Activated naive CD4-positive, alpha-beta T cell treated with Interleukin-2 at 50 U/mL for 16 hours (primary cell): Measurements from ENCODE around the gene CACNA1A.
A peak's percentile ranks its signal among the peaks of the same experiment; 100 is the strongest.
"Not testable (repeated sequence)": the region's sequence is repeated elsewhere in the genome, so short reads cannot be mapped to it uniquely, and the experiment has no call there.

Experiments used
- DNase-seq: peaks from one replicate; pipeline ENCODE4 v3.0.0-alpha.2; 2020

Gene CACNA1A

DNA sequence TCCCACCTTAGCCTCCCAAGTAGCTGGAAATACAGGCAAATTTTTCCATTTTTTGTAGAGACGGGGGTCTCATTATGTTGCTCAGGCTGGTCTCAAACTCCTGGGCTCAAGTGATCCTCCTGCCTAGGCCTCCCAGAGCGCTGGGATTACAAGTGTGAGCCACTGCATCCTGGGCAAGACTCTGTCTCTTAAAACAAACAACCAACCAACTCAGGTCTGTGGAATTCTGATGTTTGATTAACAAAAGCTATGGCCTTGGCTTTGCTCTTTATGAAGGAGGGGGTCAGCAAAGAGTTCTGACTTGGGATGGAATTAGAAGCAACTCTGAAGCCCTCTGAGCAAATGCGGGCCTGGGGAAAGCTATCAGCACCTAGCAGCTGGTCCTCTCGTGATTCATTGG, 238.4 kb downstream of the CACNA1A start:
- DNase-seq: no peak

DNA sequence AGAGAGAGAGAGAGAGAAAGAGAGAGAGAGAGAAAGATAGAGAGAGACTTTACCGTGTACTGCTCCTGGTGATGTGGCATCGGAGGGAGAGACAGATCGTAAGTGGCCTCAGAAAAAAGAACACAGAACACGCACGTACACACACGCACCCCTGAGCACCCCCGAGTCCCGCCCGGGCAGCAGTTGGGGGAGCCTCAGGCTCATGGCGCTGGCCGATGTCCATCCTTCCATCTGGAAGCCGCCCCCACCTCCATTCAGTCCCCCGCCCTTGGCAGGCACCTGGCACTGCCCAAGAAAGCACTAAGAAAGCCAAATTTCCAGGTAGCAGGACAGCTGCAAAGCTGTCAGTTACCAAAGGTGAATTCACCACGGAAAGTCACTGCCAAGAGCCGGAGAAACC, 239.1 kb downstream of the CACNA1A start:
- DNase-seq: no peak

DNA sequence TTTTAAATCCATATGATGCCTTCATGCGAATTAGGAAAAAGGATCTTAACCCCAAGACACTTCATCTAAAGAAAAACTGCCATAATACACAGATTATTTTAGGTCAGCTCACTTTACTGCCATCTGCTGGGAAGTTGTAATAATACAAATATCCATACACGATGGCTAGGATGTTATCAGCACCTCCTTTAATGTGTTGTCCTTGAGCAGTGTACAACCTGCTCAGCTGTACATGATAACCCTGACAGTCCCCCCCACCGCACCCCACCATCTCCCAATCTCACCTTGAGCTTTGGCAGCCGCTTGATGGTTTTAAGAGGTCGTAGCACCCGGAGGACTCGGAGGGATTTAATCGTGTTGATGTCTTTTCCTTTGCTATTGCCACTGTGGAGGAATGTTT, 243.8 kb downstream of the CACNA1A start:
- DNase-seq: no peak

DNA sequence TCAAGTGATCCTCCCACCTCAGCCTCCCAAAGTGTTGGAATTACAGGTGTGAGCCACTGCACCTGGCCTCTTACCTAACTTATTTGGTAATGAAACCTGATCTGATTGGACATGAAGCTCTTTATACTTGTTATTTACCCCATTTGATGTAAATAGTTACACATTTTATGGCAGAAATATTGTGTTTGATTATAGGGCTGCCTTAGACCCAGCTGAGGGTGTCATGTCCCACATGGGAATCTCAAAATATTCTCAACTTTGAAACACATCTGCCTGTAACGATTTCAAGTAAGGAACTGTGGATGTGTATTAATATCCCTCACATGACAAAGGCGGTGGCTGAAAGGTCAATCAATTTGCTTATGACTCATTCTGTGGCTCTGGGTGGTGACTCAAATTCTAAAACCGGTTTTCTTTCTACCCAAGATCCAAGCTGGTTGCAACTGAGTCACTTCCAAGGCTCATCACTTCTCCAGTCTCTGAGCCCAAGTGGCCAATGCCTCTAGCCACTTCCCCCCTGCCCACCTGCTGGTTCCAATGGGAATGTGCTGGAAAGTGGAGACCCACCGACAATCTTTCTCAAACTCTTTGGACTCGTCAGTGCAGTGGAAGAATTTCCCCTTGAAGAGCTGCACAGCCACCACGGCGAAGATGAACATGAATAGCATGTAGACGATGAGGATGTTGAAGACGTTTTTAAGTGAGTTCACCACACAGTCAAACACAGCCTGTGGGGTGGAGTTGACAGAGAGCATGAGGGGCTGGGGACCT, 245.2 kb downstream of the CACNA1A start:
- peak; percentile 20 for DNase-seq

DNA sequence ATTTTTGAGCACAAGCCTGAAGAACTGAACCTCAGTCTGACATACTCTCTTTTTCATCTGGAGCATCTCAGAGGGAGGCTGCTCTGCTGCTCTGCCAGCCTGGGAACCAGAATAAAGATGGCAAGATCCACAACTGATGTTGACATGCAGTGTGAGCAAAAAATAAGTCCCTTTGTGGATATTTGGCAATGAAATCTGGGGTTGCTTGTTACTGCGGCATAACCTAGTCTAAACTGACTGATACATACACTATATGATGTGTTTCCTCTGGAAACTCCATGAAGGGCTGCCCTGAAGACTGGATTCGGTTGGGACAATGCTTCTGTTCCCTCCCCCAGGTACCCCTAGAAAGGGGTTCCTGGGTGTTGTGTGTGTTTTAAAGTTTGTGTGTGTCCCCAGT, 249.4 kb downstream of the CACNA1A start:
- no peak for DNase-seq

DNA sequence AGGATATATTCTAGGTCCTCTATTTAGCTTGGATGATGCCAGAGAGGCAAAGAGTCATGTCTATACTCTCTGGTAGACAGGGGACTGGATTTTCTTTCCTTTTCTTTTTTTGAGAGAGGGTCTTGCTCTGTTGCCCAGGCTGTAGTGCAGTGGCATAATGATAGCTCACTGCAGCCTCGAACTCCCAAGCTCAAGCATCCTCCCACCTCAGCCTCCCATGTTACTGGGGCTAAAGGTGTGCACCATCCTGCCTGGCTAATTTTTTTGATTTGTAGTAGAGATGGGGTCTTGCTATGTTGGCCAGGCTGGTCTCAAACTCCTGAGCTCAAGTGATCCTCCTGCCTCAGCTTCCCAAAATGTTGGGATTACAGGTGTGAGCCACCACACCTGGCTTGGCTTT, 249.9 kb downstream of the CACNA1A start:
- not testable (repeated sequence) for DNase-seq

DNA sequence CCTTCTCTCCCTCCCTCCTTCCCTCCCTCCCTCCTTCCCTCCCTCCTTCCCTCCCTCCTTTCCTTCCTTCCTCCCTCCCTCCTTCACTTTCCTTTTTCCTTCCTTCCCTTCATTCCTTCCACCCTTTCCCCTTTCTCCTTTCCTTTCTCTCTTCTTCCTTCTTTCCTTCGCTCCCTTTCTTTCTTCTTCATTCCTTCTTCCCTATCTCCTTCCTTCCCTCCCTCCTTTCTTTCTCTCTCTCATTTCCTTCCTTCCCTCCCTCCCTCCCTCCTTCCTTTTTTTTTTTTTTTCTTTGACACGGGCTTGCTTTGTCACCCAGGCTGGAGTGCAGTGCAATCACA, 250.6 kb downstream of the CACNA1A start:
- DNase-seq: no peak

DNA sequence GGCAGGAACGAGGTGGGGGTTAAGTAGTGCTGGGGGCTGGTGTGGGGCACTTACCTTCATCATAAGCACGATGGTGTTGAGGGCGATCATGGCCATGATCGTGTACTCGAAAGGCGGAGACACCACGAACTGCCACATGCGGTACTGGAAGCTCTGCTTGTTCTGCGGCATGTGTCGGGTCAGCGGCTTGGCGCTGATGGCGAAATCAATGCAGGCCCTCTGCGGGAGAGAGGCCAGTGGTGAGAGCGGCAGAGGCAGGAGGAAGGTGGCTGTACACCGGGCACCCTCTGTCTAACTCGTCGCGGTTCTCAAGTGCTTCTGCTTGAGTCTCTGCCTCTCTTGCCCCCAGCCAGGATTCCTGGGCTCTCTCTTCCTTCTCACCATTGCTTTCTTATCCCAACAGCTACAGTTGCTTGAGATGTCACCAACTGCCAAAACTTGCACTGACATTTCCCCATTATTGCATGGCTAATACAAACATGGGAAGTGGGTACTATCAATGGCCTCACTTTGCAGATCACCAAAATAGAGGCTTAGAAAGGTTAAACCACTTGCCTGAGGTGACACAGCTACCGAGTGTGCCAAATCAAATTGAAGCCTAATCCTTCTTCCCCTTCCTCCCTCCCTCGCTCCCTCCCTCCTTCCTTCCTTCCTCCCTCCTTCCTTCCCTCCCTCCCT, 251.1 kb downstream of the CACNA1A start:
- no peak for DNase-seq

DNA sequence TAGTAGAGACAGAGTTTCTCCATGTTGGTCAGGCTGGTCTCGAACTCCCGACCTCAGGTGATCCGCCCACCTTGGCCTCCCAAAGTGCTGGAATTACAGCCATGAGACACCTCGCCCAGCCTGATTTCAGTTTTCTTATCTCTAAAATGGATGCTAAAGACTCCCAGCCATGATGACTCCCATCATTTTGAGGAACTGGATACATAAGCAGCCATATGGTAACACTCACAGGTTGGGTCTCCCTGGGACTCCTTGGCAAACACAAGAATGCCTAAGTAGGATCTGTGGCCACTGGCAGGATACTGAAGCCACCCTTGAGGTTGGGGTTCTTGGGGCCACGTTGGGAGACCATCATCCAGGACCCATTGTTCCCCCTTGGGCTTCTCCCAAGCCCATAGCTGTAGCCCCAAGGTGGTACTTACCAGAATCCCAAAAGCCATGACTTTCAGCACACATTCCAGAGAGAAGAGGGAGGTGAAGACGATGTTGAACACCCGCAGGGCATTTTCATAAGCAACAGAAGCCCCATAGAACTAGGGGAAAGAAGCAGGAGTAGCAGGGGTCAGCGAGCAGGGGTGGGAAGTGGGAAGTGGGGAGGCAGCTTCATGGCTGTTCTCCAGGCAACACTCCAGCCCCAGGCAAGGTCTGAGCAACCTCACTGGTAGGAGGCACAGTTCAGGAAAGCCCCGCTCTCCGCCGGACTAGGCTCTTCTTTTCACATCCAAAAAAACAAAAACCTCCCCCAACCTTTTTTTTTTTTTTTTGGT, 253.5 kb downstream of the CACNA1A start:
- DNase-seq: no peak

DNA sequence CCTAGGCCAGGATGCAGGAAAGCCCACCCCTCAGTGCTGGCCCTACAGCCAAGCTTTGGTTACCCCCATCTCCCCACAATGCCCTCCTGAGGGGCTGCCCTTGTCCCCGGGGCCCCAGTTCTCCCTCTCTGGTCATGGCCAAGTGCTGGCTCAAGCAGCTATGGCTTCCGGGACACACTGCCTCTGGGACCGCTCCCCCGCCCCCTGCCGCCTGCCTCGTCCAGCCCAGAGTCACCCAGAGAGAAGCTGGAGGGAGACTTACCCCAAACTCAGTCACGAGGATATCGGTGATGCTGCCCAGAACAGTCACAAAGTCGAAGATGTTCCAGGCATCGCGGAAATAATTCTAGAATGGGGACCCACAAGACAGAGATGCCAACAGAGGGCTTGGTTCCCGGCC, 261.4 kb downstream of the CACNA1A start:
- DNase-seq: no peak

DNA sequence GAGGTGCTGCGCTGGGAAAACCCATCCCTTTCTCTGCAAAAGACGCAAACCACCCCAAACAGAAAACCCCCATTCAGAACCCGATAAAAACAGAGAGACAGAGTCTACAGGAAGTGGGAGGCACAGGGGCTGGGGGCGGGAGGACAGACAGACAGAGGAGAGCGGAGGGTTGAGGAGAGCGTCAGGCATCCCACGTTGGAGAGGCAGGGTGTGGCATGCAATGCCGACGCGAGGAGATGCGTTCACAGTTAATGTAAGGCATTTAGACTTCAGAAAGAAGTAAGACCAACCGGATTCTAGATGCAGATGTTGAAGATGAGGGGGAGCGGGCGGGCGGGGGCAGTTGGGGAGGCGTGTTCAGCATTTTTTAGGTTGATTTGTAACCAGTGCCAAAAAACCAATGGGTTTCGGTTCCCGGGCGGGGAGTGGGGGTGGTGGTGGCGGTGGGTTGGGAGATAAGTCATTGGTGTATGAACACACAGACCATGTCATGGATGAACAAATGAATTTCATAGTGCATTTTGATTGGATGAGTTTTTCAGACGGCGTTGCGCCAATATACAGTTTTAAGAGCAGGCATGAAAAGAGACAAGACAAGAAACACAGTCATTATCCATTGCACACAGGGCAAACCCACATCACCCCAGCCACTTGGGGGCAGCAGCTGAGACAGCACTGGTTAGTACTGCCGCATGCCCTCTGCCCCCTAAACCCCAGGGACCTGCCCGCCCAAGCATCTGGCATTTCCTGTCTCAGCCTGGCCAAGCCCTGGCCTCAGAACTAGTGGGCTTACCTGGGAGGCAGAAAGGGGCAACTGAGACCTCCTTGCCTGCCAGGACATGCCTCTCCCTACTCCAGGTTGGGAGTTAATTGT, 264.8 kb downstream of the CACNA1A start:
- peak; percentile 56 for DNase-seq

DNA sequence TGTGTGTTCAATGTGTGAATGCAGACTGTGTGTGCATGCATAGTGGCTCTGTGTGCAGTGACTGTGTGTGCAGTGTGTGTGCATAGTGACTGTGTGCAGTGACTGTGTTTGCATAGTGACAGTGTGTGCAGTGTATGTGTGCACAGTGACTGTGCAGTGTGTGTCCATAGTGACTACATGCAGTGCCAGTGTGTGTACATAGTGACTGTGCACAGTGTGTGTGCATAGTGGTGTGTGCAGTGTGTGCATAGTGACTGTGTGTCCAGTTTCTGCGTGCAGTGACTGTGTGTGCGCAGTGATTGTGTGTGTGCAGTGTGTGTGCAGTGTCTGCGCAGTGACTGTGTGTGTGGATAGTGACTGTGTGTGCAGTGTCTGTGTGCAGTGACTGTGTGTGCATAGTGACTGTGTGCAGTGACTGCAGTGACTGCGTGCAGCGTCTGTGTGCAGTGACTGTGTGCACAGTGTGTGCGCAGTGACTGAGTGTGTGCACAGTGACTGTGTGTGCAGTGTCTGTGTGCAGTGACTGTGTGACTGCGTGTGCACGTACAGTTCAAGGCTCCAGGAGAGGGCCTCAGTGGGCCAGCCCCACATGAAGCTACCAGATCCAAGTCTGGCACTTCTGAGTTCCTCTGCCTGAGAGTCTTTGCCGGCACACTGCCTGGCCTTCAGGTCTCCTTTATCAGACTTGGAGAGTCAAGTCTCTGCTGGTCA, 265.8 kb downstream of the CACNA1A start:
- no peak for DNase-seq

DNA sequence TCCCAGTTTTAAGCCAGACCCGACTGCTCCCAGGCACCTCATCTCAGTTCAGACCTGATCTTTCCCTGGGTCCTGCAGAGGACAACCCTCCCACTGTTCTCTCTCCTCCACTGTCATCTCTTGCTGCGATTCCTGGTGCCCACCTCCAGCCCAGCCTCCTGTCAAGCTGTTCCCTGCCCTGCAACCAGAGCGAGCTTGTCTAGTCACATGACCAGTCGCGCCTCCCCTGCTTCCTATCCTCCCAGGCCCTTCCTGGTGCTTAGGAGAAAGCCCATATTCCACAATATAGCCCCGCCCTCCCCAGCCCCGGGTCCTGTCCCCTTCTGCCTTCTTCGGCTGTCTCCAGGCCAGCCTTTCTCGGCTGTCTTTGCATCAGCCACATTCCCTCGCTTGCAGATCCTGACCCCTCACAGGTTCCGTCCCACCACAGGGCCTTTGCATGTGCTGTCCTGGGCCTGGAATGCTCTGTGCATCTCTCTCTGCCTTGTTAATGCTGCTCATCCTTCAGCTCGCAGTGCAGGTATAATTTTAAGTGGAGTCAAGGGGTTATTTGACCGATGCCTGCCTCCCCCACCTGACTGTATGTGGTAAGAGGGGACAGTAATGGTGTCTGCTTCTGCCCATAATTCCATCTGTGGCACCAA, 267.3 kb downstream of the CACNA1A start:
- DNase-seq: no peak

DNA sequence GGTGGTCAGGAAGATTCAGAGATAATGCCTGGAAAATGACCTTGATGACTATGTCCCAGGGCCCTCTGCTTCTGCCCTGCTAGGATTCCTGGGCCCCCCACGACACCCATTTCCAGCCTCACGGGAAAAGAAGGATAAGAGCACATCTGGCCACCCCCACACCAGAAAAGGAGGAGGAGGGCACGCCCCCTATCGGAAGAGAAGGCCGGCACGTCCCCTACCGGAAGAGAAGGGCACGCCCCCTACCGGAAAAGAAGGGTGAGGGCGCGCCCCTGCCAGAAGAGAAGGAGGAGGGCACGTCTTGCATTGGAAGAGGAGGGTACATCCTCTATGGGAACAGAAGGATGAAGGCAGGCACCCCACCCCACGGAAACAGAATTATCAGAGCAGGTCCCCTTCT, 271.8 kb downstream of the CACNA1A start:
- DNase-seq: peak; percentile 60

DNA sequence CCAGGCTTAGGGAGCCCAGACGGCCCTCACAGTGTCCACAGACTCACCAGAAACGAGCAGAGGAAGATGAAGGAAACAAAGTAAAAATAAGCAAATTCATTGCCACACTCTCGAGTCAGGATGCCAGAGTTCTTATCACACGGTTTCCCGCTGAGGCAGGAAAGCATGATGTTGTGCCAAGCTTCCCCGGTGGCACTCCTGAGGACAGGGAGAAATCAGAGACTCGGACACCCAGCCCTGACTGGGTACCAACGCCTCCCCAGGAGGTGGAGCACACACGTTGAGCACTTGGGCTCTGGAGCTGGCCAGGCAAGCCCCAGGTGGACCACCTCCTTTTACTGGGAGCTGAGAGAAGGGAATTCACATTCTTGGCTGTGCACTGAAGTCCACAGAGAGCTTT, 274.6 kb downstream of the CACNA1A start:
- no peak for DNase-seq

DNA sequence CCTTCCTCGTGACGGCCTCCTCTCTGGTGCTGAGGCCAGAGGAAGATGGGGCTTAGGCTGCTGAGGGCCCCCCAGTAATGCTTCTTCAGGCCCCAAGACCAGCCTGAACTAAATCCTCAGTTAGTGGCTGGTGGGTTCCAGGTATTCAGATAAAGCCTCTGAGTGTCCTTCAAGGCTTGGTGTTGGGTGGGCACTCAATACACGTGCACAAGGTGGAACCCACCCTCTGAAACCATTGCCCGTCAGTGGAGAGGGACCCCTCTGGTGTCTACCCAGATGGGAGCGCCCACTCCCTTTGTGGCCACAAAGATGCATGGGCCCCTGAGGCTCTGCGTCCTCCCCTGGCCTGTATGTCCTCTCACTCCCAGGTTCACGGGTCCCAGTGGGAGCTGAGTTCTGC, 277.0 kb downstream of the CACNA1A start:
- no peak for DNase-seq

DNA sequence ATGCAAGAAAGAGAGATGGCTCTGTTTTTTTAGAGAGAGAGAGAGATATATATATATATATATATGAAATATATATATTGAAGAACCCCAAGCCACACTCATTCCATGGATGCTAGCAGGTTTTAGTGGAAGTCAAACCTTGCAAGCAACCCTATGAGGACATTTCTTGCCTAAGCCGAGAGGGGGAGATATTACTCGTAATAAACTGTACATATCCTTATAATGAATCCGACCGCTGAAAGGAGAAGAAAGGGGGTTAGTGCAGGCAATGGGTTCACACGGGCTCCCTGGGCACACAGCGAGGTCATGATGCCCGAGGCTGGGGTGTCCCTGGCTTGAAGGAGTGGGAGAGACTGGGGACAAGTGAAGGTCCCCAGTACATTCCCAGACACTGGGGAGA, 277.7 kb downstream of the CACNA1A start:
- DNase-seq: no peak

DNA sequence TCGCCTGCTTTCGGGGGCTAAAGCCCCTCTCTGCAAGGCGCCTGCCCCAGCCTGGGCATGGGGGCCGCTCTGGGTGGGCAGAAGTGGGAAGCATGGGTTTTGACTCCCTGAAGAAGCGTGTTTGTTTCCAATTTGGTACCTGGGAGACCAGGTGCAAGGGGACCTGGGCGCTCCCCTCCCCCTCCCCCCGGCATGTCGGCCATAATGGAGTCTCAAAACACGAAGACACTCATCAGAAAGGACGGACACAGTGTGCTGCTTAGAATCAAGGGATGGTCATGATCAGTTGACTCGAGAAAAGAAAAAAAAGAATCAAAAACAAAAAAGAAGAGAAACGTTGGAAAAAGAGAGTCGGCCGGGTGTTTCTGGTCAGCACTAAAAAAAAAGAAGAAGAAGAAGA, 279.3 kb downstream of the CACNA1A start:
- DNase-seq: no peak

DNA sequence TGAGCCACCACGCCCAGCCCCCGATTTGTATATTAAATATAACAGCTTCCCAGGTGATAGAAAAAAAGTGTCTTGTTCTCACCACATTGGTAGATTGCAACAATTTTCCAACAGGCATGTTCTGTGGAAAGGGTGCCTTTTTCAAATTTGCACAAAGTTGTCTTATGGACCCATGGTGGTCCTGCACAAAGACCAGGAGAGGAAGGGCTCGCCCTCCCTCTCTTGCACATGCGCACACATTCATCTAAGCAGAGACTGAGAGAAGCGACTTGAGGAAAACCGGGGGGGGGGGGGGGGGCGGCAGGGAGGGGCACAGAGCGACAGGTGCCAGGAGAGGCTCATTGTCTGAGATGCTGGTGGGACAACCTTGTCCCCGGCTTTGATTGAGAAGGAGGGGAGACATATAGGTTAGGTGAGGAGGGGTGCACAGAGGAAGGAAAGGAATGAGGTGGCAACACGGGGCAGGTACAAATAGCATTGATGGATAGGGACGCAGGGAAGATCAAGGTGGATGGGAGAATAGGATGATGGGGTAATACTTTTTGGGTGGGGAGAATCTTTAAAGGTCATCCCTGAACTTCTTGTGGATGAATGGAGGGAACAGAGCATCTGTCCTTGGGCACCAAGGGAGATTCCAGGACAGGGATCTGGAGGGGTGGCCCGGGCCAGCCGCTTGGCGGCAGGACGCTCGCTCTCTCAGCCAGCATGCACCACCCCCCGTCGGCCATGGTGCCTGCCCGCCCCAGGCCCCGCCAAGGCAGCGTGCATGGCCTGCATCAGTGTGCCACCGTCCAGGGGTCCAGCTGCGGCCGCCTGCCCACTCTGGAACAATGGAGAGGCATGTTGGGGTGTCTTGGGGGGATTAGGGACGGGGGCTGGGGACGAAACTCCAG, 280.1 kb downstream of the CACNA1A start:
- DNase-seq: no peak

DNA sequence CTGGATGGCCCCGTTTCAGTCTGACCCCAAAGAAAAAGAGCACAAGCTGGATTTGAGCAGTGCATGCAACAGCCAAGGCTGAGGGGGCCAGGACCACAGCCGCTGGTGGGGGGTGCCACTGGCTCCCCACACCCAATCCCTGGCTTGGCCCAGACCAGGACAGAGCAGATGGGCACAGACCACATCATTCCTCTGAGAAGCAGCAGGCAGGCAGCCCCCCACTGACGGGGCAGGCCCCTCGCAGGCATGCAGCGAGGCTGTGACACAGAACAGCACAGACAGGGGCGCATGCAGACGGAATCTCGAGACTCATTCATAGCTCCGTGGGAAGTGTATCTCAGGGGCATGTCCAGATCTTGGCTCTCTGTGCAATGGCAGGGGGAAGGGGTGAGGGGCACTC, 281.2 kb downstream of the CACNA1A start:
- no peak for DNase-seq

DNA sequence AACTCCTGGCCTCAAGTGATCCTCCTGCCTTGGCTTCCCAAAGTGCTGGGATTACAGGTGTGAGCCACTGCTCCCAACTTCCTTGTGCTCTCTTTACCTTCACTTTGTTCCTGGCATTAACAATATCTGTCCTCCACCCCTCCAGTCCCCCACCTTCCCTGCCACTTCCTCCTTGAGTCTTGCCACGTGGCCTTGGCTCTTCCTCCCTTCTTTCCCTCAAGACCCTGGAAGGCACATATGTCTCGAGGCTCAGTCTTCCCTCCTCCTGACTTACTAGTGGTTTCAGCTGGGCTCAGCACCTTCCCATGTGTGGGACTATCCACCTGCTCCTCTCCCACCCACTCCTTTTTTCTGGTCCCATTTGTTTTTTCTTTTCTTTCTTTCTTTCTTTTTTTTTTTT, 285.4 kb downstream of the CACNA1A start:
- DNase-seq: no peak
